Inflammatory macrophage treated with lipopolysaccharide for 1 hour (primary cell): ENCODE results near the gene NRXN3.

ENCODE experiments used
- DNase-seq, 2 donors: peaks; one replicate each; pipeline ENCODE4 v3.0.0-alpha.2; 2020 to 2022

The NRXN3 gene

GRCh38 chr14:79464468-79464867 is 1294.3 kb downstream of the NRXN3 start:
- no peak for DNase-seq

GRCh38 chr14:79465651-79466050 is 1295.5 kb downstream of the NRXN3 start:
- DNase-seq: no peak

GRCh38 chr14:79466938-79467527 is 1296.9 kb downstream of the NRXN3 start:
- no peak for DNase-seq

GRCh38 chr14:79467835-79468234 is 1297.7 kb downstream of the NRXN3 start:
- DNase-seq: no peak

- DNase-seq: no peak
Measured at GRCh38 chr14:79468486-79468885, 1298.3 kb downstream of the NRXN3 start.

GRCh38 chr14:79473651-79474050 is 1303.5 kb downstream of the NRXN3 start:
- DNase-seq: no peak

- DNase-seq: no peak
Measured at GRCh38 chr14:79475887-79476532, 1305.8 kb downstream of the NRXN3 start.

- DNase-seq: no peak
Measured at GRCh38 chr14:79476552-79476951, 1306.4 kb downstream of the NRXN3 start.

- no peak for DNase-seq
Measured at GRCh38 chr14:79480212-79480611, 1310.0 kb downstream of the NRXN3 start.

GRCh38 chr14:79482825-79483224 is 1312.7 kb downstream of the NRXN3 start:
- DNase-seq: no peak

- DNase-seq: no peak
Measured at GRCh38 chr14:79483477-79484388, 1313.6 kb downstream of the NRXN3 start.

GRCh38 chr14:79487632-79488031 is 1317.5 kb downstream of the NRXN3 start:
- no peak for DNase-seq

GRCh38 chr14:79491161-79491560 is 1321.0 kb downstream of the NRXN3 start:
- no peak for DNase-seq

- no peak for DNase-seq
Measured at GRCh38 chr14:79493081-79493645, 1323.0 kb downstream of the NRXN3 start.

- no peak for DNase-seq
Measured at GRCh38 chr14:79496701-79497100, 1326.5 kb downstream of the NRXN3 start.

- DNase-seq: no peak
Measured at GRCh38 chr14:79500489-79500888, 1330.3 kb downstream of the NRXN3 start.

GRCh38 chr14:79502136-79502750 is 1332.1 kb downstream of the NRXN3 start:
- no peak for DNase-seq

- DNase-seq: no peak
Measured at GRCh38 chr14:79502751-79503148, 1332.6 kb downstream of the NRXN3 start.

GRCh38 chr14:79510659-79511058 is 1340.5 kb downstream of the NRXN3 start:
- DNase-seq: no peak

- DNase-seq: no peak
Measured at GRCh38 chr14:79511146-79511545, 1341.0 kb downstream of the NRXN3 start.

- no peak for DNase-seq
Measured at GRCh38 chr14:79513446-79513845, 1343.3 kb downstream of the NRXN3 start.

- DNase-seq: no peak
Measured at GRCh38 chr14:79514700-79515099, 1344.5 kb downstream of the NRXN3 start.

GRCh38 chr14:79515158-79515557 is 1345.0 kb downstream of the NRXN3 start:
- DNase-seq: no peak
